ENCODE results near the gene AIP. TPM values are rescaled to one million over a fixed set of nuclear protein-coding genes. Genes with fewer than 3 reads are reported as not detected.

The AIP gene
- total RNA-seq: 10 to 100 TPM; 65.4 to 87.5 (median 78.1) TPM

- H3K27me3 ChIP-seq: no peaks in the 10 kb centered on the region
- H3K9me3 ChIP-seq: no peaks in the 10 kb centered on the region
- ATAC-seq: peak; percentile 99
- TF ChIP-seq EP300 (IDR thresholded peaks at IDR 0.05): no peak
- peak in 1 of 2 donors; percentile 52 for TF ChIP-seq POLR2A (IDR thresholded peaks at IDR 0.05)
- peak; percentile 60 for TF ChIP-seq POLR2AphosphoS5 (IDR thresholded peaks at IDR 0.05)
- TF ChIP-seq CTCF (IDR thresholded peaks at IDR 0.05): peak in 3 of 4 experiments; percentile 22 to 60 (median 60)
- H3K4me3 ChIP-seq: peak within 1 kb of the TSS; percentile 59 to 81
- H3K36me3 ChIP-seq: peaks cover 0 to 16% of the 10 kb centered on the region in 2 donors
- H3K27ac ChIP-seq: peak within 1 kb of the TSS; percentile 74 to 90 (median 84)
- 0 to 14% methylated on average over 11 to 38 of the region's 60 CpGs for WGBS, 2 donors (ENCODE audit: low coverage in 1 of 2)
- peaks cover 0 to 42% (median 18%) of the 10 kb centered on the region in 3 donors for H3K4me1 ChIP-seq
These were observed at the start of gene AIP for GRCh38 chr11:67482827-67483798. Gene AIP (plus strand): TSS chr11:67483026. CDS start chr11:67483159, 133 bp downstream.

GRCh38 chr11:67433536-67434394, 49.1 kb upstream of the AIP start:
- no peaks in the 10 kb centered on the region for H3K27me3 ChIP-seq
- peak overlapping the region in 1 of 4 donors; percentile 10 for H3K27ac ChIP-seq
- H3K4me1 ChIP-seq: peaks cover 0 to 60% (median 9%) of the 10 kb centered on the region in 3 donors
- WGBS, 2 donors (ENCODE audit: low coverage in 1 of 2): 60 to 78% methylated on average over 1 to 3 of the region's 22 CpGs
- no peak overlapping the region for H3K4me3 ChIP-seq
- no peak for TF ChIP-seq EP300 (IDR thresholded peaks at IDR 0.05)
- no peak for TF ChIP-seq POLR2AphosphoS5 (IDR thresholded peaks at IDR 0.05)
- no peak for TF ChIP-seq CTCF (IDR thresholded peaks at IDR 0.05)
- H3K36me3 ChIP-seq: peaks cover 0 to 90% of the 10 kb centered on the region in 2 donors
- no peaks in the 10 kb centered on the region for H3K9me3 ChIP-seq
- ATAC-seq: no peak

GRCh38 chr11:67434395-67434881, 48.4 kb upstream of the AIP start:
- H3K9me3 ChIP-seq: no peaks in the 10 kb centered on the region
- peaks cover 0 to 93% of the 10 kb centered on the region in 2 donors for H3K36me3 ChIP-seq
- H3K4me1 ChIP-seq: peaks cover 0 to 60% (median 3%) of the 10 kb centered on the region in 3 donors
- H3K27me3 ChIP-seq: no peaks in the 10 kb centered on the region
- no peak overlapping the region for H3K4me3 ChIP-seq
- peak overlapping the region in 1 of 4 donors; percentile 10 for H3K27ac ChIP-seq
- WGBS, 2 donors (ENCODE audit: low coverage in 1 of 2): no CpG with 5 or more reads among the region's 23 CpGs
- no peak for ATAC-seq
- TF ChIP-seq CTCF (IDR thresholded peaks at IDR 0.05): no peak
- no peak for TF ChIP-seq EP300 (IDR thresholded peaks at IDR 0.05)
- no peak for TF ChIP-seq POLR2A (IDR thresholded peaks at IDR 0.05)
- no peak for TF ChIP-seq POLR2AphosphoS5 (IDR thresholded peaks at IDR 0.05)

GRCh38 chr11:67435031-67435726, 47.6 kb upstream of the AIP start:
- TF ChIP-seq EP300 (IDR thresholded peaks at IDR 0.05): no peak
- TF ChIP-seq POLR2AphosphoS5 (IDR thresholded peaks at IDR 0.05): no peak
- no peak for TF ChIP-seq CTCF (IDR thresholded peaks at IDR 0.05)
- Histone ChIP-seq H3K4me3 (no peak overlapping the region), H3K27me3 (no peaks in the 10 kb centered on the region), H3K36me3 (peaks cover 0 to 93% of the 10 kb centered on the region in 2 donors), H3K9me3 (no peaks in the 10 kb centered on the region), H3K4me1 (peaks cover 0 to 60% (median 5%) of the 10 kb centered on the region in 3 donors), H3K27ac (peak overlapping the region in 2 of 4 donors; percentile 45 to 65)
- WGBS, 2 donors (ENCODE audit: low coverage in 1 of 2): 90% methylated on average over 4 of the region's 26 CpGs; no CpG with 5 or more reads in 1 of the 2 donors
- ATAC-seq: no peak
